HepG2 (cell line): Measurements from ENCODE around the gene YKT6. TPM values are rescaled to one million over a fixed set of nuclear protein-coding genes. Genes with fewer than 3 reads are reported as not detected.
"Not testable (repeated sequence)": the region's sequence is repeated elsewhere in the genome, so short reads cannot be mapped to it uniquely, and the experiment has no call there.

ENCODE experiments used
- ATAC-seq: fragments of 200-7000 bp; cut with Tn5 transposase; 3 replicates; pipeline ENCODE4 v1.9.1; 2020; ENCODE audit warnings: mild to moderate bottlenecking, moderate library complexity
- BruUV-seq: library from RNA; stranded (reverse); fragments of 400-500 nt; replicated peaks from 2 replicates; lab custom pipeline; 2021; lab: Mats Ljungman, UMichigan
- CTCF ChIA-PET: fragments of 300-600 bp; formaldehyde crosslinking; extraction: SDS; loops from one replicate; lab custom pipeline; 2021; ENCODE audit warnings: low total read pairs, inconsistent platforms, low intra/inter-chr PET ratio; lab: Yijun Ruan, JAX
- POLR2A ChIA-PET: fragments of 350-600 bp; sonication (Branson Sonifier 250); formaldehyde crosslinking; loops from one replicate; lab custom pipeline; 2020; ENCODE audit warnings: antibody characterized with exemption, inconsistent platforms; lab: Yijun Ruan, JAX
- DNase-seq: peaks from one replicate; pipeline ENCODE4 v3.0.0-alpha.2; 2015; ENCODE audit warnings: low spot score
- FAIRE-seq: peaks from 3 replicates; lab custom pipeline; 2011; peaks lifted over from hg19 to GRCh38; lab: Jason Lieb, UNC
- H2AFZ ChIP-seq: one replicate; pipeline ENCODE4 v1.6.1; 2011; ENCODE audit warnings: low read length, inconsistent platforms
- H3K27ac ChIP-seq: fragments of 300-600 bp; 3 replicates; pipeline ENCODE4 v1.8.0; 2011; ENCODE audit warnings: mixed run types, mild to moderate bottlenecking, mixed read lengths, low read length, inconsistent platforms; ENCODE audit not compliant: insufficient read depth; ENCODE audit errors: extremely low read length
- H3K27me3 ChIP-seq, 2 experiments: fragments of 200-600 bp in 1 of 2; 2 replicates in 1 of 2; 3 replicates in 1 of 2; pipeline versions ENCODE4 v1.6.0 to v1.8.0; 2011; ENCODE audit warnings: low read length in 2 of 2, mild to moderate bottlenecking in 2 of 2, moderate library complexity in 2 of 2, inconsistent platforms in 1 of 2; ENCODE audit not compliant: insufficient read depth in 2 of 2, control insufficient read depth in 1 of 2
- H3K36me3 ChIP-seq, 2 experiments: fragments of 200-600 bp in 1 of 2; replicated peaks in 1 of 2; 2 replicates in 1 of 2; 3 replicates in 1 of 2; pipeline versions ENCODE4 v1.5.1 to v1.8.0; 2011; ENCODE audit warnings: low read length in 2 of 2, inconsistent platforms in 1 of 2; ENCODE audit not compliant: insufficient read depth in 2 of 2, control insufficient read depth in 1 of 2
- H3K4me1 ChIP-seq: 2 replicates; pipeline ENCODE4 v1.5.1; 2012; ENCODE audit warnings: low read length, inconsistent platforms; ENCODE audit not compliant: insufficient read depth
- H3K4me2 ChIP-seq: 2 replicates; pipeline ENCODE4 v1.6.0; 2011; ENCODE audit warnings: low read depth, low read length, inconsistent platforms
- H3K4me3 ChIP-seq, 3 experiments: fragments of 200-600 bp in 1 of 3; sonication (generic), shearing (Covaris generic) in 1 of 3; replicated peaks in 1 of 3; 2 replicates each; pipeline ENCODE4 v1.5.1; 2011 to 2016; ENCODE audit warnings: low read length in 3 of 3, inconsistent platforms in 2 of 3, low read depth in 2 of 3, mild to moderate bottlenecking in 2 of 3, control low read depth in 1 of 3, mixed read lengths in 1 of 3; ENCODE audit not compliant: insufficient read depth in 1 of 3
- H3K79me2 ChIP-seq: one replicate; pipeline ENCODE4 v1.6.1; 2011; ENCODE audit warnings: low read length, inconsistent platforms; ENCODE audit not compliant: insufficient read depth
- H3K9ac ChIP-seq: 2 replicates; pipeline ENCODE4 v1.6.0; 2011; ENCODE audit warnings: mild to moderate bottlenecking, low read depth, low read length, inconsistent platforms; ENCODE audit not compliant: insufficient read depth
- H3K9me3 ChIP-seq: 2 replicates; pipeline ENCODE4 v1.5.1; 2012; ENCODE audit warnings: mild to moderate bottlenecking, low read length
- H4K20me1 ChIP-seq: 2 replicates; pipeline ENCODE4 v1.6.0; 2011; ENCODE audit warnings: inconsistent platforms, mild to moderate bottlenecking, low read length, moderate library complexity; ENCODE audit not compliant: insufficient read depth
- BORCS8-MEF2B ChIP-seq: sonication (generic); formaldehyde crosslinking; IDR thresholded peaks from 2 replicates; pipeline ENCODE4 v1.8.0; 2022; ENCODE audit warnings: mild to moderate bottlenecking, missing genetic modification reagents
- E2F5 ChIP-seq: sonication (generic); formaldehyde crosslinking; conservative IDR thresholded peaks from 2 replicates; pipeline ENCODE4 v1.4.0; 2020; ENCODE audit warnings: missing genetic modification reagents
- HOXD1 ChIP-seq: sonication (generic); formaldehyde crosslinking; IDR thresholded peaks from 2 replicates; pipeline ENCODE4 v1.5.0; 2020; ENCODE audit warnings: missing genetic modification reagents
- MYNN ChIP-seq: sonication (generic); formaldehyde crosslinking; IDR thresholded peaks from 2 replicates; pipeline ENCODE4 v1.4.0; 2020; ENCODE audit warnings: mild to moderate bottlenecking, low read depth, missing genetic modification reagents
- NONO ChIP-seq, 2 experiments: fragments of 450-650 bp in 1 of 2; sonication (generic) in 1 of 2; formaldehyde crosslinking in 1 of 2; IDR thresholded peaks in 1 of 2; conservative IDR thresholded peaks in 1 of 2; 2 replicates each; pipeline versions ENCODE4 v1.6.1 to v1.8.0; 2017 to 2022; ENCODE audit warnings: mild to moderate bottlenecking in 1 of 2, missing genetic modification reagents in 1 of 2, moderate library complexity in 1 of 2
- PAF1 ChIP-seq: IDR thresholded peaks from 2 replicates; pipeline ENCODE4 v1.6.1; 2016; ENCODE audit warnings: missing genetic modification reagents, missing compliant biosample characterization
- ZNF552 ChIP-seq: sonication (generic); formaldehyde crosslinking; IDR thresholded peaks from 2 replicates; pipeline ENCODE4 v1.9.0; 2022; ENCODE audit warnings: missing genetic modification reagents, mild to moderate bottlenecking, borderline replicate concordance
- ZNF781 ChIP-seq: sonication (generic); formaldehyde crosslinking; IDR thresholded peaks from 2 replicates; pipeline ENCODE4 v1.5.1; 2020; ENCODE audit warnings: borderline replicate concordance, mild to moderate bottlenecking, missing genetic modification reagents; ENCODE audit errors: not compliant biosample characterization
- WGBS: methylation state at CpG from one replicate; pipeline ENCODE4 v1.1.6; 2017; ENCODE audit warnings: low lambda C conversion rate; 5-methylcytosine and 5-hydroxymethylcytosine counted together
- in situ Hi-C: cut with HindIII; loops from 2 replicates; pipeline ENCODE4 v1.10.0; 2017; ENCODE audit warnings: low pct_unique_long_range_greater_than_20kb; ENCODE audit not compliant: extremely low pct_ligation_motif_present
- intact Hi-C: fragments of 100-400 bp; cut with micrococcal nuclease; formaldehyde crosslinking; loops from one replicate; pipeline ENCODE4 v1.10.0; 2022; ENCODE audit not compliant: unreplicated experiment
- polyA plus RNA-seq, 8 experiments: library from polyadenylated mRNA; depleted of rRNA in 3 of 8; stranded (reverse) in 7 of 8; unstranded in 1 of 8; fragments of >200 nt; fragmentation: Illumina TruSeq in 4 of 8; extraction: Trizol in 4 of 8; gene quantifications; 2 replicates each; pipeline versions ENCODE4 v1.2.1 to v1.2.3, GENCODE V29; 2011 to 2016; ENCODE audit warnings: low read depth in 4 of 8, missing spikeins in 1 of 8, mixed read lengths in 1 of 8; ENCODE audit not compliant: insufficient read depth in 1 of 8
- total RNA-seq, 5 experiments: library from RNA; depleted of rRNA; stranded (reverse); fragments of >200 nt; fragmentation: Illumina TruSeq; extraction: Trizol; gene quantifications; 2 replicates each; pipeline ENCODE4 v1.2.3, GENCODE V29; 2016; ENCODE audit warnings: low read depth in 1 of 5
- TF ChIP-seq, protein P1 (sequence below): conservative IDR thresholded peaks from 2 replicates; pipeline ENCODE4 v1.6.1; 2018; ENCODE audit warnings: missing genetic modification reagents
- TF ChIP-seq, protein P2 (sequence below): IDR thresholded peaks from 2 replicates; pipeline ENCODE4 v1.6.1; 2016; ENCODE audit warnings: mild to moderate bottlenecking

Gene YKT6
- total and polyA plus RNA-seq, 2 of the 13 experiments (the other 11 are each of a cell fraction or from before 2014, with no cell fraction given): 52.2 to 60.3 TPM

DNA sequence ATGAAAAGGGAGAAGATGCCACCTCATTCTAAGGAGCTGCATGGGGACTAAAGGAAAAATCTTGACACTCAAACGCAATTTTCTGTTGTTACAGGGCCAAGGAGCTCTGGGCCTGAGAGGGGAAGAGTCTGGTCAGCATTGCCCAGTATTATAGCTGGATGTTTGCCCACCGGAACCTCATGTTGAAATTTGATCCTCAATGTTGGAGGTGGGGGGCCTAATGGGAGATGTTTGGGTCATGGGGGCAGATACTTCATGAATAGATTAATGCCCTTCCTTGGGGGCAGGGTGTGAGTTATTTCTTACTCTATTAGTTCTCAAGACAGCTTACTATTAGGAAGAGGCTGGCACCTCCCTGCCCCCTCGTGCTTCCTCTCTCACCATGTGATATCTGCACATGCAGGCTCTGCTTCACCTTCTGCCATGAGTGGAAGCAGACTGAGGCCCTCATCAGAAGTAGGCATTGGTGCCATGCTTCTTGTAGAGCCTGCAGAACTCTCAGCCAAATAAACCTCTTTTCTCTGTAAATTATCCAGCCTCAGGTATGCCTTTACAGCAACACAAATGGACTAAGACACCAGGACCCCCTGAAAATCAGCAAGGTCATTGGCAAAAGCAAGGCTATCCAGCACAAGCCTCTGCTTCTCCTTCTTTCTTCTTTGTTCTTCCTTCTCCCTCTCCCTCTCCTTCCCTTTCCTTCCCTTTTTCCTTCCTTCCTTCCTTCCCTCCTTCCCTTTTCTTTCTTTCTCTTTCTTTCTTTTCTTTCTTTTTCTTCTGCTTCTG is 26.7 kb upstream of the YKT6 start:
- ChIA-PET CTCF (no interaction called here), POLR2A (no interaction called here)
- ATAC-seq: no peak
- peaks cover 0 to 13% of the 10 kb centered on the region in 2 experiments; a peak in 3 of 5 replicates for H3K27me3 ChIP-seq
- H4K20me1 ChIP-seq: no peaks in the 10 kb centered on the region
- intact Hi-C loops: no loop called here
- no peak overlapping the region for H3K4me2 ChIP-seq
- no peak overlapping the region for H3K4me3 ChIP-seq
- H3K36me3 ChIP-seq: no peaks in the 10 kb centered on the region
- DNase-seq: no peak
- in situ Hi-C loops: no loop called here
- no peak overlapping the region for H3K9ac ChIP-seq
- no peaks in the 10 kb centered on the region for H3K4me1 ChIP-seq
- H3K27ac ChIP-seq: no peak overlapping the region
- no TSS peak for BruUV-seq
- H3K9me3 ChIP-seq: no peaks in the 10 kb centered on the region
- H2AFZ ChIP-seq: no peak overlapping the region
- FAIRE-seq: no peak
- 0% methylated on average over 3 of the region's 3 CpGs for WGBS
- no peaks in the 10 kb centered on the region for H3K79me2 ChIP-seq
- TF ChIP-seq MYNN (CRISPR knock-in tag) (no peak), HOXD1 (CRISPR knock-in tag) (no peak), E2F5 (no peak), NONO (IDR thresholded peaks at IDR 0.05) (no peak), NONO (CRISPR knock-in tag; conservative IDR thresholded peaks at IDR 0.05) (no peak), ZNF552 (CRISPR knock-in tag) (no peak), ZNF781 (no peak), PAF1 (CRISPR knock-in tag) (no peak), BORCS8-MEF2B (no peak)
- TF ChIP-seq, protein P1, sequence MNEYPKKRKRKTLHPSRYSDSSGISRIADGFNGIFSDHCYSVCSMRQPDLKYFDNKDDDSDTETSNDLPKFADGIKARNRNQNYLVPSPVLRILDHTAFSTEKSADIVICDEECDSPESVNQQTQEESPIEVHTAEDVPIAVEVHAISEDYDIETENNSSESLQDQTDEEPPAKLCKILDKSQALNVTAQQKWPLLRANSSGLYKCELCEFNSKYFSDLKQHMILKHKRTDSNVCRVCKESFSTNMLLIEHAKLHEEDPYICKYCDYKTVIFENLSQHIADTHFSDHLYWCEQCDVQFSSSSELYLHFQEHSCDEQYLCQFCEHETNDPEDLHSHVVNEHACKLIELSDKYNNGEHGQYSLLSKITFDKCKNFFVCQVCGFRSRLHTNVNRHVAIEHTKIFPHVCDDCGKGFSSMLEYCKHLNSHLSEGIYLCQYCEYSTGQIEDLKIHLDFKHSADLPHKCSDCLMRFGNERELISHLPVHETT (CRISPR knock-in tag): no peak
- TF ChIP-seq, protein P2, sequence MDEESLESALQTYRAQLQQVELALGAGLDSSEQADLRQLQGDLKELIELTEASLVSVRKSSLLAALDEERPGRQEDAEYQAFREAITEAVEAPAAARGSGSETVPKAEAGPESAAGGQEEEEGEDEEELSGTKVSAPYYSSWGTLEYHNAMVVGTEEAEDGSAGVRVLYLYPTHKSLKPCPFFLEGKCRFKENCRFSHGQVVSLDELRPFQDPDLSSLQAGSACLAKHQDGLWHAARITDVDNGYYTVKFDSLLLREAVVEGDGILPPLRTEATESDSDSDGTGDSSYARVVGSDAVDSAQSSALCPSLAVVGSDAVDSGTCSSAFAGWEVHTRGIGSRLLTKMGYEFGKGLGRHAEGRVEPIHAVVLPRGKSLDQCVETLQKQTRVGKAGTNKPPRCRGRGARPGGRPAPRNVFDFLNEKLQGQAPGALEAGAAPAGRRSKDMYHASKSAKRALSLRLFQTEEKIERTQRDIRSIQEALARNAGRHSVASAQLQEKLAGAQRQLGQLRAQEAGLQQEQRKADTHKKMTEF (CRISPR knock-in tag): no peak

- in situ Hi-C loops, BruUV-seq, intact Hi-C loops, ATAC-seq, H4K20me1 ChIP-seq, H3K79me2 ChIP-seq, POLR2A ChIA-PET, H3K27ac ChIP-seq, H3K4me3 ChIP-seq, DNase-seq, CTCF ChIA-PET, H3K36me3 ChIP-seq, H2AFZ ChIP-seq, H3K4me1 ChIP-seq, H3K9me3 ChIP-seq, H3K9ac ChIP-seq, FAIRE-seq, H3K4me2 ChIP-seq: not testable (repeated sequence)
- H3K27me3 ChIP-seq: peaks cover 0 to 13% of the 10 kb centered on the region in 2 experiments; a peak in 3 of 5 replicates
- WGBS: 0% methylated on average over 1 of the region's 1 CpG
These were observed 26.2 kb upstream of the YKT6 start for GRCh38 chr7:44174694-44174948.
